GM18511 (cell line): ENCODE measurements around the gene CNKSR3.

Experiments
- ATAC-seq: cut with Tn5 transposase; IDR thresholded peaks from one replicate; pipeline ENCODE4 v1.9.1; 2021; ENCODE audit warnings: mild to moderate bottlenecking, moderate library complexity; ENCODE audit not compliant: unreplicated experiment

The CNKSR3 gene

GRCh38 chr6:154504102-154504501 lies 6.4 kb downstream of the CNKSR3 start:
- ATAC-seq = no peak

GRCh38 chr6:154503658-154504057 lies 6.8 kb downstream of the CNKSR3 start:
- no peak for ATAC-seq

GRCh38 chr6:154502553-154502952 lies 7.9 kb downstream of the CNKSR3 start:
- no peak for ATAC-seq

- ATAC-seq = no peak
Measured at GRCh38 chr6:154501578-154501868, 9.0 kb downstream of the CNKSR3 start.

- no peak for ATAC-seq
Measured at GRCh38 chr6:154500769-154501577, 9.5 kb downstream of the CNKSR3 start.

GRCh38 chr6:154499855-154500589 lies 10.5 kb downstream of the CNKSR3 start:
- no peak for ATAC-seq

GRCh38 chr6:154498340-154498934 lies 12.0 kb downstream of the CNKSR3 start:
- ATAC-seq = no peak

GRCh38 chr6:154496793-154497517 lies 13.5 kb downstream of the CNKSR3 start:
- no peak for ATAC-seq

GRCh38 chr6:154496186-154496585 lies 14.3 kb downstream of the CNKSR3 start:
- ATAC-seq = no peak

- ATAC-seq = no peak
Measured at GRCh38 chr6:154494592-154495311, 15.7 kb downstream of the CNKSR3 start.

GRCh38 chr6:154491567-154492470 lies 18.7 kb downstream of the CNKSR3 start:
- no peak for ATAC-seq

GRCh38 chr6:154489822-154490221 lies 20.7 kb downstream of the CNKSR3 start:
- no peak for ATAC-seq

GRCh38 chr6:154488802-154489437 lies 21.6 kb downstream of the CNKSR3 start:
- no peak for ATAC-seq

- ATAC-seq = no peak
Measured at GRCh38 chr6:154488248-154488593, 22.3 kb downstream of the CNKSR3 start.

- no peak for ATAC-seq
Measured at GRCh38 chr6:154487367-154488247, 22.9 kb downstream of the CNKSR3 start.

- no peak for ATAC-seq
Measured at GRCh38 chr6:154485815-154486214, 24.7 kb downstream of the CNKSR3 start.

GRCh38 chr6:154484942-154485341 lies 25.5 kb downstream of the CNKSR3 start:
- ATAC-seq = no peak

GRCh38 chr6:154482858-154483257 lies 27.6 kb downstream of the CNKSR3 start:
- no peak for ATAC-seq
